NCI-H1417 treated with DMSO at 0.1 percent for 48 hours (cell line): ENCODE data around the gene GNG8.
A peak's percentile ranks its signal among the peaks of the same experiment; 100 is the strongest.

Experiments used
- DNase-seq: peaks from one replicate; lab custom pipeline; 2025; lab: John Stamatoyannopoulos, UW

GNG8 gene

DNA sequence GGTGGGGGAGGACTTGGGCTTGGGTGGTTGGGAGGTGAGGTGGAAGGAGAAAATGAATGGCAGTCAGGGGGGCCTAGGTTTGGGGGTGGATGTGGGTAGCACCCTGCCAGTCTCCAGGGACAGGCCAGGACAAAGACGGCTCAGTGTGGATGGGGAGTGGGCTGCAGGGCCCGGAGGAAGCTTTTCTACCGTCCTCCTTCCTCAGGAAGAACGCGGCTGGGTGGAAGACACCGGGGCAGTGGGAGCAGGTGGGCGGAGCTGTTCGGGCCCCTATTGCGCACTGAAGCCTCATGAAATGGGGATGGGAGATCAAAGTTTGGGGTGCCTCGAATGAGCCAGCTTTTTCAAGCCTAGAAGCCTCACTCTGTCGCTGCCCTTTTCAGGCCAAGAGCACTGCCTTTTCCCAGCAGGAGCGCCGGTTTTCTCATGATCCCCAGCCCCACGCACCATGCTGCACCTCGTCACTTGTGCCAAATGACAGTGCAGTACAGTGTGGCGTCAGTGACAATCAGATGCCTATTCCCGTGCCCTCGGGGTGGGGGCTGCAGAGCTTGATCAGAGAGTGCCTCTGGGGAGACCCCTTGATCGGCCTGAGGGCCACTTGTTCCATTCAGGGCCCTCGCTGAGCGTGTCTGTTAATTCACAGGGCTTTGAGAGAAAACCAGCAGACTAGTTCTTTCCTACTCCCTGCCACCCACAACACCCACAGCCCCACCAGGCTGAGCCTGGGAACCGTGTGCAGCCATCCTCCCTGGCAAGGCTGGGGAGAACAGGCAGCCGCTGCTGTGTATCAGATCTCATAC lies 33.4 kb downstream of the GNG8 start:
- DNase-seq: no peak

DNA sequence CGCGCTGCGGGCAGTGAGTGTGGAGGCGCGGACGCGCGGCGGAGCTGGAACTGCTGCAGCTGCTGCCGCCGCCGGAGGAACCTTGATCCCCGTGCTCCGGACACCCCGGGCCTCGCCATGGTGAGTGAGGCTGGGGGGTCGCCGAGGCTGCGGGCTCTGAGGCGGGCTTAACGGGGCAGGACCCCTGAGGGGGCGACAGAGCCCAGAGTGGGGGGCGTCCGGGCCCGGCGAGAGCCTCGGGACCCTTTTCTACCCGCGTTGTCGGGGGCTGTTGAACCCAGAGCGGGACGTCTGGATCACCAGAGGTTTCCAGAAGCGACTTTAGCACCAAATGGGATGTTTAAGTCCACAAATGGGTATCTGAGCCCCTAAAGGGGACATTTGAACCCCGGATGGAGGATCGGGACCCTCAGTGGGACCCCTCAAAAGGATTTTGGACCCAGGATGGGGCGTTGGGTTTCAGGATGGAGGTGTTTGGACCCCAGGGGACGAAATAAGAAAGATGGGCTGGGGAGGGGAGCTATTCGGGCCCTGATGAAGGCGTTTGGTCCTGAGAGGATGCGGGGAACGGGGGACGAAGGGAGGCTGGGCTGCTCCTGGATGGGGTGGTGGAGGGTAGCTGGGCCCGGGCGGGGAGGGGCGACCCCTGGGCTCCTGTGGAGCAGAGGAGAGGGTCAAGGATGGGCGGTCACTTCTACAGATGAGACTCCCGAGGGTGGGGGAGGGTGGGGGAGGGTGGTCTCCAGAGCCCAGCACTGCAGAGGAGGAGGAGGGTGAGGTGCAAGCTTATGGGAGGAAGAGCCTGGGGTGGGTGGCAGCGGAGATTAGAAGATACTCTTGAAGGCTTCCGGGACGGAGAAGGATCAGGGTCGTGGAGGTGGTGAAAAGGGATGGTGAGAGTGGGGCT lies 34.4 kb downstream of the GNG8 start, which contains the start of gene CALM3:
TSS of gene CALM3 (plus strand) at position 13 of the 907 bp plus-strand sequence. CDS start at position 118, 105 bp downstream.
- no peak for DNase-seq

DNA sequence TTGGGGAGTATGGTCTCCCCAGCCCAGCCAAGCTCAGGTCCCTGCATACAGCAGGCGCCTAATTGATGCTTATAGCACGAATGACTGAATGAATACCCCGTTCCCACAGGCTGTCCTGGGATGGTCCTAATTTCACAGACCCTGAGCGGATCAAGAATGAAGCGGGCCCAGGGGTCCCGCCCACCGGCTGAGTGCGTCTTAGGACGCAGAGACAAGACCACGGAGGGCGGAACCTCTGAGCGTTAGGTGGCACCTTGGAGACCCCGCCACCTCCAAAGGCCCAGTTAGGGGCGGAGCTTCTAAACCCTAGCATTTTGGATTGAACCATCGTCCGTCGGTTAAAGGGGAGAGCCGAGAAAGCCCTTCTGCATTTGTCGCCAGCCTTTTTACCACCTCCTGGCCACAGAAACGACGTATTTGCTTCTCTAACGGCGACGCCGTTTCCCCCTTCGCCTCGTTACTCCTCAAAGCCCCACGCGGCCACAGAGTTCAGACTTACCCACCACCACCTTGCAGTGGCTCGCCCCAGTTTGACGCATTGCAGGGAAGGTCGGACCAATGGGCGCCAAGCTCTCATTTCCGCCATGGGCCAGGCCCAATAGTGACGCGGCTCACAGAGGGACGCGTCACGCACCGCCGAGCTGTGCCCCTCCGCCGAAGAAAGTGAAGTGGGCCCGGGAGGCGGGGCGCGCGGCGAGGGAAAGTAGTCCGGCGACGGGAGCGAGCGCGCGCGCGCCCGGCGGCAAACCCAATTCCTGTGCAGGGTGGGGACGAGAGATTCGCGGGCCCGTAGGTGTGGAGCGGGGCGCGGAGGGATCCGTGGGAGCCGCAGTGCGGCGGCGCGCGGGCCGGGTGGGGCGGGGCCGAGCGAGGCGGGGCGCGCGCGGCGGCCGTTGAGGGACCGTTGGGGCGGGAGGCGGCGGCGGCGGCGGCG lies 35.4 kb downstream of the GNG8 start:
- DNase-seq: peak; percentile 75

DNA sequence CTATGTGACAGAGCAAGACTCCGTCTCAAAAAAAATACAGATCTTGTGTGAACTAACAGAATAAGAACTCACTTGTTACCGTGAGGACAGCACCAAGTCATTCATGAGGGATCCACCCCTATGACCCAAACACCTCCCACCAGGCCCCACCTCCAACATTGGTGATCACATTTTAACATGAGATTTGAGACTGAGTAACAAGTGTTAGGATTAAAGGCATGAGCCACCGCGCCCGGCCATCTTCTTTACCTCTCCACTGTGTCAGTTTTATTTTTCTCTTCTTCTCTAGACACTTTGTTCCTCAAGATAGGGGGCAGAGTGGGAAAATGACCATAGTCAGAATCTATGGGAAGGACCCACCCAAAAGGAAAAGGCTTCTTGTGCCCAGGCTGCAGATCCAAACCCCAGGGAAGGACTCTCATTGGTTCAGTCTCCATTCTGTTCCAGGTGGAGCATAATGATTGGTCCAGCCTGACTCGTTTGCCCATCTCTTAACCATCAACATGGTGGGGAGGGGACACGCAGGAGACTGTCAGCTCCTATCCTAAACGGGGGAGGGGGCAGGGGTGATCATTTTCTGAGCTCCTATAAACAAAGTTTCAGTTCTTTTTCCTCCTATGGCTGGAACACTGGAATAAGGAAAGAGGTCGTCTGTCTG lies 36.2 kb downstream of the GNG8 start:
- DNase-seq: no peak

DNA sequence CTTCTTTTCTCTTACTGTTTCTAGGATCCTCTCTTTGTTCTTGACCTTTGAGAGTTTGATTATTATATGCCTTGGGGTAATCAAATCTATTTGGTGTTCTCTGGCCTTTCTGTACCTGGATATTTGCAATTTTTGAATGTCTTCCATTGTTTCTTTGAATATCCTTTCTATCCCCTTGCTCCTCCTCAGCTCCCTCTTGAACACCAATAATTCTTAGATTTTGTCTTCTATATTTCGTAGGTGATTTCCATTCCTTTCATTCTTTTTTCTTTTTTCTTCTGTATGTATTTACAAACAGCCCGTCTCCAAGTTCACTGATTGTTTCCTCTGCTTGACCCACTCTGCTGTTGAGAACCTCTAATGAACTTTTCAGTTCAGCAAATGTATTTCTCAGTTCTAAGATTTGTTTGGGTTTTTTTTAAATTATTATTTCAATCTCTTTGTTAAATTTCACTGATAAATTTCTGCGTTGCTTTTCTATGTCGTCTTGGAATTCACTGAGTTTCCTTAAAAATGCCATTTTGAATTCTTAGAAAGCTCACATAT lies 37.6 kb downstream of the GNG8 start:
- DNase-seq: no peak

DNA sequence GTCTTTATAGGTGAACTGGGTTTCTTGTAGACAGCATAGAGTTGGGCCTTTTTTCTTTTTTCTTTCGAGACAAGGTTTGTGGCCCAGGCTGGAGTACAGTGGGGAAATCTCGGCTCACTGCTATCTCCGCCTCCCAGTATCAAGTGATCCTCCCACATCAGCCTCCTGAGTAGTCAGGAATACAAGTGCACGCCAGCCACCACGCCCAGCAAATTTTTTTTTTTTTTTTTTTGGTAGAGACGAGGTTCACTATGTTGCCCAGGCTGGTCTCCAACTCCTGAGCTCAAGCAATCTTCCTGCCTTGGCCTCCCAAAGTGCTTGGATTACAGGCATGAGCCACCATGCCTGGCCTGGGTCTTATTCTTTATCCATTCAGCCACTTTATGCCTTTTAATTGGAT lies 40.0 kb downstream of the GNG8 start:
- DNase-seq: no peak

DNA sequence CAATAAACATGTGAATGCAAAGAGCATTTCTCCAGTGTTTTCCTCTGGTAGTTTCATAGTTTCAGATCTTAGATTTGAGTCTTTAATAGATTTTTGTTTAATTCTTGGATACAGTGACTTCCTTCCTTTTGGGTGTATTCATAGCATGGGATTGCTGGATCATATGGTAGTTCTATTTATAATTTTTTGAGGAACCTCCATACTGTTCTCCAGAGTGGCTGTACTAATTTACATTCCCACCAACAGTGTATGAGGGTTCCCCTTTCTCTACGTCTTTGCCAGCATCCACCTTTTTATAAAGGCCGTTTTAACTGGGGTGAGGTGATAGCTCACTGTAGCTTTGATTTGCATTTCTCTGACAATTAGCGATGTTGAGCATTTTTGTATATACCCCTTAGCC lies 44.1 kb downstream of the GNG8 start:
- no peak for DNase-seq

DNA sequence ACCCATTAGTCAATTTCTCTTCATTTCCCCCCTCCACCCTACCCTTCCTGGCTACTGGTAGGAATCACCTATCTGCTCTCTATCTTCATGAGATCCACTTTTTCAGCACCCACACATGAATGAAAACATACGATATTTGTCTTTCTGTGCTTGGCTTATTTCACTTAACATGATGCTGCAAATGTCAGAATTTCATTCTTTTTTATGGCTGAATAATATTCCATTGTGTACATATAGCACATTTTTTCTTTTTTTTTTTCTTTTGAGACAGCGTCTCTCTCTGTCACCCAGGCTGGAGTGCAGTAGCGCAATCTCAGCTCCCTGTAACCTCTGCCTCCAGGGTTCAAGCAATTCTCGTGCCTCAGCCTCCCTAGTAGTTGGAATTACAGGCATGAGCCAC lies 44.7 kb downstream of the GNG8 start:
- DNase-seq: no peak

DNA sequence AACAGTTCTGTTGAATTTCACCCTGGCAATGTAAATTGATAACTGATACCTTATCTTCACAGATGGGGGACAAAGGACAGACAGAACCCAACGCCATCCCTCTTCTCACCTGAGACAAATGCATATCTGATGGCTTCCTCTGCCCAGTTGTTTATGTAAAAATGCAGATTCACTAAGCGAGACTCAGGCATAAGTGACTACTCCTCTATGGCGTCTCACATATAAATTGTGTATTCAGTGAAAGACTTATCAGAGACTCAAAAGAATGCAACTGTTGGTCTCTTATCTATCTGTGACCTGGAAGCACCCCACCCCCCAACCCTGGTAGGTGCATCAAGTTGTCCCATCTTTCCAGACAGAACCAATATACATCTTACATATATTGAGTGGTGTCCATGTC lies 48.1 kb downstream of the GNG8 start:
- DNase-seq: no peak

DNA sequence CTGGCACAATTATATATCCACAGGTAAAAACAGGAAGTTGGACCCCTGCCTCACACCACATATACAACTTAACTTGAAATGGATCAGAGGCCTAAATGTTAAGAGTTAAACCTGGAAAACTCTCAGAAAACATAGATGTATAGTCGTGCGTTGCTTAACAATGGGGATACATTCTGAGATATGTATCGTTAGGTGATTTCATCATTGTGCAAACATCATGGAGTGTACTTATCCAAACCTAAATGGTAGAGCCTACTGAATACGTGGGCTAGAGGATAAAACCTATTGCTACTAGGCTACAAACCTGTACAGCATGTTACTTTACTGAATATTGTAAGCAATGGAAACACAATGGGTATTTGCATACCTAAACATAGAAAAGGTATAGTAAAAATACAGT lies 49.7 kb downstream of the GNG8 start:
- no peak for DNase-seq

DNA sequence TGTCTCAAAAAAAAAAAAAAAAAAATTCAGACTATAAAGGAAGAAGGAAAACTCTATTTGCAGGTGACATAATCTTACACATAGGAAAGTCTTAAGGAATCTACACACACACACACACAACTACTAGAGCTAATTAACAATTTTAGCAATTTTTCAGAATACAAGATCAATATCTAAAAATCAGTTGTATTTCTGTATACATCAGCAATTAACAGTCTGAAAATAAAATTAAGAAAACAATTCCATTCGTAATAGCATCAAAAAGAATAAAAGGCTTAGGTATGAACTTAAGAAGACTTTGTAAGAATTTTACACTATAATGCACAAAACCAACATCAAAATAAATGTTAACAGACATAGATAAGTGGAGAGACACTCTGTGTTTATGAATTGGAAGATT lies 50.5 kb downstream of the GNG8 start:
- no peak for DNase-seq
